GM21825 (cell line): ENCODE data around the gene PUS10.
A peak's percentile ranks its signal among the peaks of the same experiment; 100 is the strongest.
"Not testable (repeated sequence)": the region's sequence is repeated elsewhere in the genome, so short reads cannot be mapped to it uniquely, and the experiment has no call there.

Experiments
- ATAC-seq: cut with Tn5 transposase; IDR thresholded peaks from one replicate; pipeline ENCODE4 v1.9.1; 2021; ENCODE audit warnings: mild to moderate bottlenecking, moderate library complexity; ENCODE audit not compliant: unreplicated experiment

The PUS10 gene

GRCh38 chr2:60934165-60934722 lies 83.8 kb downstream of the PUS10 start:
- ATAC-seq = no peak

GRCh38 chr2:60932954-60933353 lies 85.1 kb downstream of the PUS10 start:
- no peak for ATAC-seq

- ATAC-seq = not testable (repeated sequence)
Measured at GRCh38 chr2:60932061-60932460, 86.0 kb downstream of the PUS10 start.

GRCh38 chr2:60926741-60927552 lies 91.1 kb downstream of the PUS10 start:
- ATAC-seq = no peak

GRCh38 chr2:60925994-60926740 lies 91.9 kb downstream of the PUS10 start:
- no peak for ATAC-seq

GRCh38 chr2:60907329-60907728 lies 110.7 kb downstream of the PUS10 start:
- ATAC-seq = no peak

GRCh38 chr2:60906395-60906794 lies 111.7 kb downstream of the PUS10 start:
- ATAC-seq = no peak

- not testable (repeated sequence) for ATAC-seq
Measured at GRCh38 chr2:60905867-60906266, 112.2 kb downstream of the PUS10 start.

- ATAC-seq = not testable (repeated sequence)
Measured at GRCh38 chr2:60901296-60901695, 116.8 kb downstream of the PUS10 start.

GRCh38 chr2:60899892-60900249 lies 118.2 kb downstream of the PUS10 start:
- ATAC-seq = peak; percentile 26

- peak; percentile 68 for ATAC-seq
Measured at GRCh38 chr2:60899230-60899891, 118.7 kb downstream of the PUS10 start.

- no peak for ATAC-seq
Measured at GRCh38 chr2:60898567-60898966, 119.5 kb downstream of the PUS10 start.
